Bronchial epithelial cell (primary cell): Measurements from ENCODE around the gene SLC25A21. TPM values are rescaled to one million over a fixed set of nuclear protein-coding genes. Genes with fewer than 3 reads are reported as not detected.

Experiments
- DNase-seq: peaks from one replicate; pipeline ENCODE4 v3.0.0-alpha.2; 2010; ENCODE audit warnings: low read depth
- FAIRE-seq: peaks from 2 replicates; lab custom pipeline; 2011; peaks lifted over from hg19 to GRCh38; lab: Jason Lieb, UNC
- H3K27me3 ChIP-seq: 2 replicates; pipeline ENCODE4 v1.5.1; 2011; ENCODE audit warnings: low read length; ENCODE audit not compliant: control insufficient read depth, insufficient read depth
- H3K36me3 ChIP-seq: 2 replicates; pipeline ENCODE4 v1.5.1; 2011; ENCODE audit warnings: low read length; ENCODE audit not compliant: control insufficient read depth, insufficient read depth
- H3K4me3 ChIP-seq: 2 replicates; pipeline ENCODE4 v1.5.1; 2011; ENCODE audit warnings: mild to moderate bottlenecking, low read depth, low read length, control low read depth
- total RNA-seq: library from RNA; depleted of rRNA; stranded (reverse); fragments of >200 nt; gene quantifications from 2 replicates; pipeline ENCODE4 v1.2.1, GENCODE V29; 2014
- TF ChIP-seq, protein P1 (sequence below): IDR thresholded peaks from 2 replicates; pipeline ENCODE4 v1.5.1; 2011; ENCODE audit warnings: mild to moderate bottlenecking, moderate library complexity, low read length, control low read depth, inconsistent platforms; ENCODE audit not compliant: insufficient read depth, severe bottlenecking

Gene SLC25A21
- total RNA-seq, 1 donor from 2014 or later = 0.53 TPM

GRCh38 chr14:37013078-37013477 is 159.3 kb downstream of the SLC25A21 start:
- Histone ChIP-seq H3K36me3 (no peaks in the 10 kb centered on the region), H3K27me3 (no peaks in the 10 kb centered on the region), H3K4me3 (no peak overlapping the region)
- TF ChIP-seq, protein P1, sequence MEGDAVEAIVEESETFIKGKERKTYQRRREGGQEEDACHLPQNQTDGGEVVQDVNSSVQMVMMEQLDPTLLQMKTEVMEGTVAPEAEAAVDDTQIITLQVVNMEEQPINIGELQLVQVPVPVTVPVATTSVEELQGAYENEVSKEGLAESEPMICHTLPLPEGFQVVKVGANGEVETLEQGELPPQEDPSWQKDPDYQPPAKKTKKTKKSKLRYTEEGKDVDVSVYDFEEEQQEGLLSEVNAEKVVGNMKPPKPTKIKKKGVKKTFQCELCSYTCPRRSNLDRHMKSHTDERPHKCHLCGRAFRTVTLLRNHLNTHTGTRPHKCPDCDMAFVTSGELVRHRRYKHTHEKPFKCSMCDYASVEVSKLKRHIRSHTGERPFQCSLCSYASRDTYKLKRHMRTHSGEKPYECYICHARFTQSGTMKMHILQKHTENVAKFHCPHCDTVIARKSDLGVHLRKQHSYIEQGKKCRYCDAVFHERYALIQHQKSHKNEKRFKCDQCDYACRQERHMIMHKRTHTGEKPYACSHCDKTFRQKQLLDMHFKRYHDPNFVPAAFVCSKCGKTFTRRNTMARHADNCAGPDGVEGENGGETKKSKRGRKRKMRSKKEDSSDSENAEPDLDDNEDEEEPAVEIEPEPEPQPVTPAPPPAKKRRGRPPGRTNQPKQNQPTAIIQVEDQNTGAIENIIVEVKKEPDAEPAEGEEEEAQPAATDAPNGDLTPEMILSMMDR = no peak
- no peak for DNase-seq
- FAIRE-seq = no peak

DNA sequence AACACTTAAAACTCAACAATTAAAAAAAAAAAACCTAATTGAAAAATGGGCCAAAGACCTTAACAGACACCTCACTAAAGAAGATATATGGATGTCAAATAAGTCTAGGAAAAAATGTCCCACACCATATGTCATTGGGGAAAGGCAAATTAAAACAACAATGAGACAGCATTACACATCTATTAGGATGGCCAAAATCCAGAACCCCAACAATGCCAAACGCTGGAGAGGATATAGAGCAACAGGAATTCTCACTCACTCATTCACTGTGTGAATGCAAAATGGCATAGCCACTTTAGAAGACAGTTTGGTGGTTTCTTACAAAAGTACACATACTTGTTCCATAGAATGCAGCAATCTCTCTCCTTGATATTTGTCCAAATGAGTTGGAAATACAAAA is 173.7 kb downstream of the SLC25A21 start:
- FAIRE-seq = no peak
- H3K36me3 ChIP-seq = no peaks in the 10 kb centered on the region

DNA sequence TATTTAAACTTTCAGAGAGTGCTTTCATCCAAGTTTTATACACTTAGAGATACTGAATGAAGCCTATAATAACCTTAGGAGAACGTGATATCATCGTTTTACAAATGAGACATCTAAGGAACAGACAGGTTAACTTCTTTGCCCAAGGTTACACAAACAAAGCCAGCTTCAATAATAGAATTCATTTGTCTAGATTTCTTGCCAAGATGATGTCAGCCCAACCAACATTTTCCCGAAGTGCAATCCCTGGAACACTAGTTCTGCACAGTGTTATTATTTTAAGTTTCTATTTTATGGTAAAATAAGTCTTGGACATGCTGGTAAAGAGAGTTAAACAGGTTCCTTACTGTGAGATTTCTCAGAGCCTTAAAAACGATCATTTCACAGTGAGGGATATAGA is 174.6 kb downstream of the SLC25A21 start:
- H3K4me3 ChIP-seq = no peak overlapping the region
- no peak for DNase-seq
- no peaks in the 10 kb centered on the region for H3K27me3 ChIP-seq
- H3K36me3 ChIP-seq = no peaks in the 10 kb centered on the region
- no peak for FAIRE-seq
- TF ChIP-seq, protein P1 = no peak

More for the DNA sequence above, 173.7 kb downstream of the SLC25A21 start:
- no peaks in the 10 kb centered on the region for H3K27me3 ChIP-seq
- no peak for DNase-seq
- TF ChIP-seq, protein P1 = no peak
- no peak overlapping the region for H3K4me3 ChIP-seq

DNA sequence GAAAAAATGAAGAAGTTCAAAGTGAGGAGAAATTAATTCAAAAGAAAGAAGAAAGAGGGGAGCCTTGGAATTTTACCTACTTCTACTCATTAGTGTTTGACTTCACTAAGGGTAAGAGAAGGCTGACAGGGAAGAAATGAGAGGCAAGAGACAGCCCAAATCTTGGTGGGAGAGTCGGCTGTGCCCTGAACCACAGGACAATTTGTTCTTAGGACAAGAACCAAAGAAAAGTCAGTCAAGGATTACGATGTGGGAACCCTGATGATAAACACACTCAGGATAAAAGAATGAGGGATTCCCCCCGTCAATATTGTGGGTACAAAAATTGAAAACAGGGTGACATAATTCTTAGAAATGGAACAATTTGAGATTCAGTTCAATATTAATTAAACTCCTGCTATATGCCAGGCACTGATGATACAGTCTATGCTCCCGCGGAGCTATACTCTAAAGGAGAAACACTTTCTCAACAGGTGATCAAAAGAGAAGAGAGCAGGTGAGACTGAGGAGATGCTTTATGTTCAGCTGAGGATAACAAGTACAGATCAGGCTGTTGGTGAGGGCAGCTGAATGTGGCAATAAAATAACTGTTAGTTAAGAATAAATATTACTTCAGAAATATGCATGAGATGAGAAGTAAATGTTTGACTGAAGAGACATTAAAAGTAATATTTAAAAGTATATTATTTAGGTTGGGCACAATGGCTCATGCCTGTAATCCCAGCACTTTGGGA is 175.4 kb downstream of the SLC25A21 start:
- no peaks in the 10 kb centered on the region for H3K36me3 ChIP-seq
- DNase-seq (peak; percentile 58), FAIRE-seq (no peak)
- TF ChIP-seq, protein P1 = no peak
- no peaks in the 10 kb centered on the region for H3K27me3 ChIP-seq
- no peak overlapping the region for H3K4me3 ChIP-seq

- Histone ChIP-seq H3K36me3 (no peaks in the 10 kb centered on the region), H3K27me3 (no peaks in the 10 kb centered on the region), H3K4me3 (no peak overlapping the region)
- TF ChIP-seq, protein P1 = no peak
- no peak for FAIRE-seq
- peak; percentile 85 for DNase-seq
Observed at GRCh38 chr14:36996133-36996856, 176.1 kb downstream of the SLC25A21 start.
